ENCODE measurements around the gene PIK3CD. TPM values are rescaled to one million over a fixed set of nuclear protein-coding genes. Genes with fewer than 3 reads are reported as not detected.

PIK3CD gene
- polyA plus RNA-seq, 1 of the 3 experiments (the other 2 are of a cell fraction), result 6.0 TPM

- H3F3A ChIP-seq (replicated peaks; ENCODE audit: insufficient read depth), result peaks cover 35% of the 10 kb centered on the region
- POLR2A ChIA-PET, result no interaction called here
- no peak overlapping the region for H3K27ac ChIP-seq (ENCODE audit: low read depth in 2 of 2, low read length in 1 of 2)
- no peak overlapping the region for H2AFZ ChIP-seq (ENCODE audit: low read depth)
- H3K9me3 ChIP-seq, result no peaks in the 10 kb centered on the region
- H3K4me2 ChIP-seq, result no peak overlapping the region
- CTCF ChIA-PET, result no interaction called here
- H3K4me3 ChIP-seq (ENCODE audit: low read depth in 2 of 2, low read length in 1 of 2), result no peak overlapping the region
- H3K36me3 ChIP-seq (replicated peaks in 1 of 2; ENCODE audit: control insufficient read depth in 1 of 2, insufficient read depth in 2 of 2, low read length in 1 of 2), result peaks cover 0 to 6% of the 10 kb centered on the region in 2 experiments
- peaks cover 21% of the 10 kb centered on the region; the same call in 1 of the 2 replicates for H3K79me2 ChIP-seq (ENCODE audit: insufficient read depth)
- TF ChIP-seq, protein P1, sequence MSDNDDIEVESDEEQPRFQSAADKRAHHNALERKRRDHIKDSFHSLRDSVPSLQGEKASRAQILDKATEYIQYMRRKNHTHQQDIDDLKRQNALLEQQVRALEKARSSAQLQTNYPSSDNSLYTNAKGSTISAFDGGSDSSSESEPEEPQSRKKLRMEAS (IDR thresholded peaks at IDR 0.05; ENCODE audit: low read depth), result no peak
- TF ChIP-seq FOXJ3 (CRISPR knock-in tag; IDR thresholded peaks at IDR 0.05) (no peak), POLR2AphosphoS5 (IDR thresholded peaks at IDR 0.05; ENCODE audit: low read depth, low read length) (no peak), RAD21 (IDR thresholded peaks at IDR 0.05; ENCODE audit: low read length) (no peak), ZBTB33 (IDR thresholded peaks at IDR 0.05; ENCODE audit: borderline replicate concordance, low read depth) (no peak), TCF12 (IDR thresholded peaks at IDR 0.05) (no peak), SIN3A (IDR thresholded peaks at IDR 0.05; ENCODE audit: borderline replicate concordance, low read depth, low read length) (no peak), TEAD4 (IDR thresholded peaks at IDR 0.05; ENCODE audit: borderline replicate concordance, insufficient read depth) (no peak), TAF1 (IDR thresholded peaks at IDR 0.05; ENCODE audit: borderline replicate concordance, low read depth, low read length) (no peak), SMC3 (IDR thresholded peaks at IDR 0.05; ENCODE audit: low read depth, low read length) (no peak), ELF1 (IDR thresholded peaks at IDR 0.05) (no peak), MXI1 (IDR thresholded peaks at IDR 0.05; ENCODE audit: low read depth, low read length) (no peak), NFIC (IDR thresholded peaks at IDR 0.05; ENCODE audit: borderline replicate concordance) (no peak), EZH2phosphoT487 (IDR thresholded peaks at IDR 0.05; ENCODE audit: borderline replicate concordance, low read depth) (no peak), EP300 (IDR thresholded peaks at IDR 0.05; ENCODE audit: borderline replicate concordance in 1 of 2, low read depth in 1 of 2, low read length in 1 of 2) (no peak), CTCF (IDR thresholded peaks at IDR 0.05) (no peak), NRF1 (IDR thresholded peaks at IDR 0.05; ENCODE audit: low read depth, low read length) (no peak)
- TF ChIP-seq, protein P2, sequence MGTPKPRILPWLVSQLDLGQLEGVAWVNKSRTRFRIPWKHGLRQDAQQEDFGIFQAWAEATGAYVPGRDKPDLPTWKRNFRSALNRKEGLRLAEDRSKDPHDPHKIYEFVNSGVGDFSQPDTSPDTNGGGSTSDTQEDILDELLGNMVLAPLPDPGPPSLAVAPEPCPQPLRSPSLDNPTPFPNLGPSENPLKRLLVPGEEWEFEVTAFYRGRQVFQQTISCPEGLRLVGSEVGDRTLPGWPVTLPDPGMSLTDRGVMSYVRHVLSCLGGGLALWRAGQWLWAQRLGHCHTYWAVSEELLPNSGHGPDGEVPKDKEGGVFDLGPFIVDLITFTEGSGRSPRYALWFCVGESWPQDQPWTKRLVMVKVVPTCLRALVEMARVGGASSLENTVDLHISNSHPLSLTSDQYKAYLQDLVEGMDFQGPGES (IDR thresholded peaks at IDR 0.05; ENCODE audit: low read depth, low read length), result no peak
- 0 out of 2 replicates have a peak, but pooled peaks cover 3% of the 10 kb centered on the region for H4K20me1 ChIP-seq (ENCODE audit: insufficient read depth)
- H3K9ac ChIP-seq, result no peak overlapping the region
- H3K4me1 ChIP-seq (ENCODE audit: control insufficient read depth in 1 of 2, insufficient read depth in 2 of 2, low read depth in 1 of 2, low read length in 1 of 2), result peaks cover 0 to 15% of the 10 kb centered on the region in 2 experiments; a peak in 1 of 4 replicates
- H3K9me2 ChIP-seq, result no peaks in the 10 kb centered on the region
- DNase-seq, result no peak
- no peaks in the 10 kb centered on the region for H3K27me3 ChIP-seq (ENCODE audit: insufficient read depth)
- 84% methylated on average over 3 of the region's 3 CpGs for WGBS (ENCODE audit: low lambda C conversion rate)
These were observed 117.5 kb downstream of the PIK3CD start for GRCh38 chr1:9768983-9769382.

Measured in SK-N-SH (cell line).